Suprapubic skin (tissue), 4 donors: Measurements from ENCODE around the gene GAPDHS. TPM values are rescaled to one million over a fixed set of nuclear protein-coding genes. Genes with fewer than 3 reads are reported as not detected.

ENCODE experiments used
- DNase-seq, 2 donors: peaks; one replicate each; pipeline ENCODE4 v3.0.0-alpha.2; 2019; ENCODE audit warnings: low spot score in 2 of 2
- H3K27ac ChIP-seq: fragments of 200-600 bp; sonication (generic); one replicate; pipeline ENCODE4 v1.5.1; 2019
- H3K27me3 ChIP-seq: fragments of 200-600 bp; sonication (generic); one replicate; pipeline ENCODE4 v1.5.1; 2019
- H3K36me3 ChIP-seq: fragments of 200-600 bp; sonication (generic); one replicate; pipeline ENCODE4 v1.5.1; 2019
- H3K4me1 ChIP-seq: fragments of 200-600 bp; sonication (generic); one replicate; pipeline ENCODE4 v1.5.1; 2019
- H3K4me3 ChIP-seq: fragments of 200-600 bp; sonication (generic); one replicate; pipeline ENCODE4 v1.5.1; 2019; ENCODE audit warnings: mild to moderate bottlenecking
- H3K9me3 ChIP-seq: fragments of 200-600 bp; sonication (generic); one replicate; pipeline ENCODE4 v1.5.1; 2019
- CTCF ChIP-seq, 2 donors: fragments of 200-600 bp in 1 of 2; fragments of 450-650 bp in 1 of 2; sonication (generic) in 1 of 2; IDR thresholded peaks; one replicate each; pipeline ENCODE4 v1.5.1; 2016 to 2019; ENCODE audit warnings: antibody characterized with exemption in 2 of 2, mild to moderate bottlenecking in 1 of 2, moderate library complexity in 1 of 2
- EP300 ChIP-seq: sonication (generic); formaldehyde crosslinking; IDR thresholded peaks from one replicate; pipeline ENCODE4 v1.6.1; 2017; ENCODE audit warnings: antibody characterized with exemption
- POLR2A ChIP-seq, 2 donors: fragments of 450-650 bp; IDR thresholded peaks; one replicate each; pipeline ENCODE4 v1.6.1; 2017; ENCODE audit warnings: antibody characterized with exemption in 2 of 2, mild to moderate bottlenecking in 2 of 2, moderate library complexity in 2 of 2
- POLR2AphosphoS5 ChIP-seq, 3 donors: sonication (generic); formaldehyde crosslinking; IDR thresholded peaks; one replicate each; pipeline ENCODE4 v1.6.1; 2017; ENCODE audit warnings: antibody characterized with exemption in 3 of 3
- WGBS: methylation state at CpG from one replicate; pipeline ENCODE4 v1.1.5; 2018; 5-methylcytosine and 5-hydroxymethylcytosine counted together
- total RNA-seq, 4 donors: library from RNA; depleted of rRNA; stranded (reverse); fragments of >200 nt; gene quantifications; one replicate each; pipeline ENCODE4 v1.1.0, GENCODE V29; 2016

Gene GAPDHS
- total RNA-seq, 4 donors from 2014 or later: 4.1 to 8.4 (median 6.4) TPM

GRCh38 chr19:35490364-35490763 is 42.9 kb upstream of the GAPDHS start, which contains the start of gene KRTDAP:
Gene KRTDAP, minus strand, starts transcription at chr19:35490464. Its CDS starts 22 bp downstream, at chr19:35490442.
- Histone ChIP-seq H3K36me3 (no peaks in the 10 kb centered on the region), H3K4me3 (peak within 1 kb of the TSS; percentile 21), H3K9me3 (no peaks in the 10 kb centered on the region), H3K27me3 (peaks cover 11% of the 10 kb centered on the region), H3K4me1 (peaks cover 49% of the 10 kb centered on the region), H3K27ac (peak within 1 kb of the TSS; percentile 79)
- DNase-seq: no peak
- TF ChIP-seq CTCF (IDR thresholded peaks at IDR 0.05) (no peak), POLR2AphosphoS5 (IDR thresholded peaks at IDR 0.05) (no peak), POLR2A (IDR thresholded peaks at IDR 0.05) (no peak), EP300 (no peak)
- 57% methylated on average over 9 of the region's 9 CpGs for WGBS

- Histone ChIP-seq H3K27ac (peak overlapping the region; percentile 79), H3K9me3 (no peaks in the 10 kb centered on the region), H3K36me3 (no peaks in the 10 kb centered on the region), H3K4me1 (peaks cover 54% of the 10 kb centered on the region), H3K4me3 (no peak overlapping the region), H3K27me3 (peaks cover 11% of the 10 kb centered on the region)
- no peak for DNase-seq
- 83% methylated on average over 6 of the region's 9 CpGs for WGBS
- no peak for TF ChIP-seq CTCF (IDR thresholded peaks at IDR 0.05)
- TF ChIP-seq POLR2A (IDR thresholded peaks at IDR 0.05): no peak
- TF ChIP-seq POLR2AphosphoS5 (IDR thresholded peaks at IDR 0.05): no peak
- TF ChIP-seq EP300: no peak
Observed at GRCh38 chr19:35491836-35492360, 41.4 kb upstream of the GAPDHS start.

DNA sequence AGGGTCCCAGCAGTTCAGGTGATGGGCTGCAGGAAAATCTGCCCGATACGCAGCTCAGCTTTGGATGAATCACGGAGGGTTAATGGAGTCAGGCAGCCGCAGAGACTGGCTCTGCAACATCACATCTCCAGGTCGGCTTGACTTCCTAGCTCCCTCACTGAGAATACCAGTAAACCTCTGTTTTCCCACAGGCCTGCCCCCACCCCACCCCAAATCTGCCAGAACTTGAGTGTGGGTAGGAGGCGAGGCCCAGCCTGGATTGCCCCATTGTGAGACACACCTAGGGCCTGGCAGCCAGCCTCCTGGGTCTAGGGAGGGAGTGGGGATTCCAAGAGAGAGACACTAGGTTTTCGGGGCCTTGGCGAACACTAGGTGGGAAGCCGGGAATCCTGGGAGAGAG is 39.3 kb upstream of the GAPDHS start:
- peak overlapping the region; percentile 79 for H3K27ac ChIP-seq

GRCh38 chr19:35495107-35496064 is 37.9 kb upstream of the GAPDHS start:
- Histone ChIP-seq H3K9me3 (no peaks in the 10 kb centered on the region), H3K27me3 (peaks cover 9% of the 10 kb centered on the region), H3K4me1 (peaks cover 58% of the 10 kb centered on the region), H3K27ac (peak overlapping the region; percentile 79), H3K36me3 (no peaks in the 10 kb centered on the region), H3K4me3 (peak overlapping the region; percentile 6)
- no peak for DNase-seq
- WGBS: 18% methylated on average over 13 of the region's 30 CpGs
- TF ChIP-seq POLR2A (IDR thresholded peaks at IDR 0.05) (no peak), CTCF (IDR thresholded peaks at IDR 0.05) (peak; percentile 95 to 100), EP300 (no peak)

More for the DNA sequence above, 39.3 kb upstream of the GAPDHS start:
- H3K4me1 ChIP-seq: peaks cover 54% of the 10 kb centered on the region
- H3K27me3 ChIP-seq: peaks cover 11% of the 10 kb centered on the region
- no peaks in the 10 kb centered on the region for H3K36me3 ChIP-seq
- TF ChIP-seq EP300 (no peak), POLR2AphosphoS5 (IDR thresholded peaks at IDR 0.05) (no peak), CTCF (IDR thresholded peaks at IDR 0.05) (no peak), POLR2A (IDR thresholded peaks at IDR 0.05) (no peak)
- no peaks in the 10 kb centered on the region for H3K9me3 ChIP-seq
- H3K4me3 ChIP-seq: no peak overlapping the region
- WGBS: 36% methylated on average over 8 of the region's 9 CpGs
- DNase-seq: no peak

GRCh38 chr19:35497406-35497805 is 35.9 kb upstream of the GAPDHS start:
- peaks cover 47% of the 10 kb centered on the region for H3K4me1 ChIP-seq
- WGBS: 63% methylated on average over 14 of the region's 14 CpGs
- TF ChIP-seq CTCF (IDR thresholded peaks at IDR 0.05) (no peak), POLR2A (IDR thresholded peaks at IDR 0.05) (no peak), EP300 (no peak), POLR2AphosphoS5 (IDR thresholded peaks at IDR 0.05) (no peak)

More at GRCh38 chr19:35497406-35497805, 35.9 kb upstream of the GAPDHS start:
- Histone ChIP-seq H3K27me3 (peaks cover 5% of the 10 kb centered on the region), H3K4me3 (no peak overlapping the region), H3K9me3 (no peaks in the 10 kb centered on the region), H3K27ac (no peak overlapping the region), H3K36me3 (no peaks in the 10 kb centered on the region)
- DNase-seq: no peak
